HepG2 (cell line): ENCODE measurements around the gene LRRC51. TPM values are rescaled to one million over a fixed set of nuclear protein-coding genes. Genes with fewer than 3 reads are reported as not detected.

Source experiments
- ATAC-seq: fragments of 200-7000 bp; cut with Tn5 transposase; 3 replicates; pipeline ENCODE4 v1.9.1; 2020; ENCODE audit warnings: mild to moderate bottlenecking, moderate library complexity
- BruUV-seq: library from RNA; stranded (reverse); fragments of 400-500 nt; replicated peaks from 2 replicates; lab custom pipeline; 2021; lab: Mats Ljungman, UMichigan
- CTCF ChIA-PET: fragments of 300-600 bp; formaldehyde crosslinking; extraction: SDS; loops from one replicate; lab custom pipeline; 2021; ENCODE audit warnings: low total read pairs, inconsistent platforms, low intra/inter-chr PET ratio; lab: Yijun Ruan, JAX
- POLR2A ChIA-PET: fragments of 350-600 bp; sonication (Branson Sonifier 250); formaldehyde crosslinking; loops from one replicate; lab custom pipeline; 2020; ENCODE audit warnings: antibody characterized with exemption, inconsistent platforms; lab: Yijun Ruan, JAX
- DNase-seq: peaks from one replicate; pipeline ENCODE4 v3.0.0-alpha.2; 2015; ENCODE audit warnings: low spot score
- FAIRE-seq: peaks from 3 replicates; lab custom pipeline; 2011; peaks lifted over from hg19 to GRCh38; lab: Jason Lieb, UNC
- H2AFZ ChIP-seq: one replicate; pipeline ENCODE4 v1.6.1; 2011; ENCODE audit warnings: low read length, inconsistent platforms
- H3K27ac ChIP-seq: fragments of 300-600 bp; 3 replicates; pipeline ENCODE4 v1.8.0; 2011; ENCODE audit warnings: mixed run types, mild to moderate bottlenecking, mixed read lengths, low read length, inconsistent platforms; ENCODE audit not compliant: insufficient read depth; ENCODE audit errors: extremely low read length
- H3K27me3 ChIP-seq, 2 experiments: fragments of 200-600 bp in 1 of 2; 2 replicates in 1 of 2; 3 replicates in 1 of 2; pipeline versions ENCODE4 v1.6.0 to v1.8.0; 2011; ENCODE audit warnings: low read length in 2 of 2, mild to moderate bottlenecking in 2 of 2, moderate library complexity in 2 of 2, inconsistent platforms in 1 of 2; ENCODE audit not compliant: insufficient read depth in 2 of 2, control insufficient read depth in 1 of 2
- H3K36me3 ChIP-seq, 2 experiments: fragments of 200-600 bp in 1 of 2; replicated peaks in 1 of 2; 2 replicates in 1 of 2; 3 replicates in 1 of 2; pipeline versions ENCODE4 v1.5.1 to v1.8.0; 2011; ENCODE audit warnings: low read length in 2 of 2, inconsistent platforms in 1 of 2; ENCODE audit not compliant: insufficient read depth in 2 of 2, control insufficient read depth in 1 of 2
- H3K4me1 ChIP-seq: 2 replicates; pipeline ENCODE4 v1.5.1; 2012; ENCODE audit warnings: low read length, inconsistent platforms; ENCODE audit not compliant: insufficient read depth
- H3K4me2 ChIP-seq: 2 replicates; pipeline ENCODE4 v1.6.0; 2011; ENCODE audit warnings: low read depth, low read length, inconsistent platforms
- H3K4me3 ChIP-seq, 3 experiments: fragments of 200-600 bp in 1 of 3; sonication (generic), shearing (Covaris generic) in 1 of 3; replicated peaks in 1 of 3; 2 replicates each; pipeline ENCODE4 v1.5.1; 2011 to 2016; ENCODE audit warnings: low read length in 3 of 3, inconsistent platforms in 2 of 3, low read depth in 2 of 3, mild to moderate bottlenecking in 2 of 3, control low read depth in 1 of 3, mixed read lengths in 1 of 3; ENCODE audit not compliant: insufficient read depth in 1 of 3
- H3K79me2 ChIP-seq: one replicate; pipeline ENCODE4 v1.6.1; 2011; ENCODE audit warnings: low read length, inconsistent platforms; ENCODE audit not compliant: insufficient read depth
- H3K9ac ChIP-seq: 2 replicates; pipeline ENCODE4 v1.6.0; 2011; ENCODE audit warnings: mild to moderate bottlenecking, low read depth, low read length, inconsistent platforms; ENCODE audit not compliant: insufficient read depth
- H3K9me3 ChIP-seq: 2 replicates; pipeline ENCODE4 v1.5.1; 2012; ENCODE audit warnings: mild to moderate bottlenecking, low read length
- H4K20me1 ChIP-seq: 2 replicates; pipeline ENCODE4 v1.6.0; 2011; ENCODE audit warnings: inconsistent platforms, mild to moderate bottlenecking, low read length, moderate library complexity; ENCODE audit not compliant: insufficient read depth
- KDM1A ChIP-seq: IDR thresholded peaks from 2 replicates; pipeline ENCODE4 v1.6.1; 2016; ENCODE audit warnings: missing compliant biosample characterization
- KLF16 ChIP-seq, 2 experiments: sonication (generic) in 1 of 2; formaldehyde crosslinking in 1 of 2; IDR thresholded peaks; 2 replicates each; pipeline versions ENCODE4 v1.6.1 to v1.8.0; 2016 to 2023; ENCODE audit warnings: missing genetic modification reagents in 2 of 2, missing compliant biosample characterization in 1 of 2
- MIXL1 ChIP-seq: IDR thresholded peaks from 2 replicates; pipeline ENCODE4 v1.6.1; 2016
- MYNN ChIP-seq: sonication (generic); formaldehyde crosslinking; IDR thresholded peaks from 2 replicates; pipeline ENCODE4 v1.4.0; 2020; ENCODE audit warnings: mild to moderate bottlenecking, low read depth, missing genetic modification reagents
- REL ChIP-seq: sonication (generic); formaldehyde crosslinking; conservative IDR thresholded peaks from 2 replicates; pipeline ENCODE4 v1.8.0; 2022; ENCODE audit warnings: mild to moderate bottlenecking, missing genetic modification reagents, moderate library complexity
- SALL1 ChIP-seq: sonication (generic); formaldehyde crosslinking; IDR thresholded peaks from 2 replicates; pipeline ENCODE4 v1.8.0; 2022; ENCODE audit warnings: mild to moderate bottlenecking, missing genetic modification reagents
- SRY ChIP-seq: sonication (generic); formaldehyde crosslinking; IDR thresholded peaks from 2 replicates; pipeline ENCODE4 v1.8.0; 2022; ENCODE audit warnings: mild to moderate bottlenecking, missing genetic modification reagents
- ZFP90 ChIP-seq: sonication (generic); formaldehyde crosslinking; IDR thresholded peaks from 2 replicates; pipeline ENCODE4 v1.8.0; 2022; ENCODE audit warnings: missing genetic modification reagents, mild to moderate bottlenecking, inconsistent platforms, borderline replicate concordance
- ZMYM3 ChIP-seq: sonication (generic); formaldehyde crosslinking; IDR thresholded peaks from 2 replicates; pipeline ENCODE4 v1.5.1; 2020; ENCODE audit warnings: mild to moderate bottlenecking, missing genetic modification reagents
- ZNF337 ChIP-seq: sonication (generic); formaldehyde crosslinking; IDR thresholded peaks from 2 replicates; pipeline ENCODE4 v1.5.1; 2020; ENCODE audit warnings: missing genetic modification reagents, low read depth, mild to moderate bottlenecking, borderline replicate concordance
- ZNF446 ChIP-seq: sonication (generic); formaldehyde crosslinking; IDR thresholded peaks from 2 replicates; pipeline ENCODE4 v1.5.0; 2020; ENCODE audit warnings: mild to moderate bottlenecking, missing genetic modification reagents
- ZNF501 ChIP-seq: sonication (generic); formaldehyde crosslinking; IDR thresholded peaks from 2 replicates; pipeline ENCODE4 v1.5.1; 2020; ENCODE audit warnings: mild to moderate bottlenecking, moderate library complexity, missing genetic modification reagents
- ZNF629 ChIP-seq: sonication (generic); formaldehyde crosslinking; conservative IDR thresholded peaks from 2 replicates; pipeline ENCODE4 v1.5.0; 2020; ENCODE audit warnings: missing genetic modification reagents
- ZNF788 ChIP-seq: sonication (generic); formaldehyde crosslinking; IDR thresholded peaks from 2 replicates; pipeline ENCODE4 v1.5.0; 2020; ENCODE audit warnings: mild to moderate bottlenecking, missing genetic modification reagents, borderline replicate concordance
- WGBS: methylation state at CpG from one replicate; pipeline ENCODE4 v1.1.6; 2017; ENCODE audit warnings: low lambda C conversion rate; 5-methylcytosine and 5-hydroxymethylcytosine counted together
- in situ Hi-C: cut with HindIII; loops from 2 replicates; pipeline ENCODE4 v1.10.0; 2017; ENCODE audit warnings: low pct_unique_long_range_greater_than_20kb; ENCODE audit not compliant: extremely low pct_ligation_motif_present
- intact Hi-C: fragments of 100-400 bp; cut with micrococcal nuclease; formaldehyde crosslinking; loops from one replicate; pipeline ENCODE4 v1.10.0; 2022; ENCODE audit not compliant: unreplicated experiment
- polyA plus RNA-seq, 8 experiments: library from polyadenylated mRNA; depleted of rRNA in 3 of 8; stranded (reverse) in 7 of 8; unstranded in 1 of 8; fragments of >200 nt; fragmentation: Illumina TruSeq in 4 of 8; extraction: Trizol in 4 of 8; gene quantifications; 2 replicates each; pipeline versions ENCODE4 v1.2.1 to v1.2.3, GENCODE V29; 2011 to 2016; ENCODE audit warnings: low read depth in 4 of 8, missing spikeins in 1 of 8, mixed read lengths in 1 of 8; ENCODE audit not compliant: insufficient read depth in 1 of 8
- total RNA-seq, 5 experiments: library from RNA; depleted of rRNA; stranded (reverse); fragments of >200 nt; fragmentation: Illumina TruSeq; extraction: Trizol; gene quantifications; 2 replicates each; pipeline ENCODE4 v1.2.3, GENCODE V29; 2016; ENCODE audit warnings: low read depth in 1 of 5
- TF ChIP-seq, protein P1 (sequence below): sonication (generic); formaldehyde crosslinking; IDR thresholded peaks from 2 replicates; pipeline ENCODE4 v1.5.1; 2020; ENCODE audit warnings: mild to moderate bottlenecking, missing genetic modification reagents
- TF ChIP-seq, protein P2 (sequence below): sonication (generic); formaldehyde crosslinking; IDR thresholded peaks from 2 replicates; pipeline ENCODE4 v1.4.0; 2020; ENCODE audit warnings: mild to moderate bottlenecking, low read depth, missing genetic modification reagents
- TF ChIP-seq, protein P3 (sequence below): sonication (generic); formaldehyde crosslinking; IDR thresholded peaks from 2 replicates; pipeline ENCODE4 v1.5.0; 2020; ENCODE audit warnings: mild to moderate bottlenecking, missing genetic modification reagents

The LRRC51 gene
- total and polyA plus RNA-seq, 2 of the 13 experiments (the other 11 are each of a cell fraction or from before 2014, with no cell fraction given): 5.3 to 6.0 TPM

DNA sequence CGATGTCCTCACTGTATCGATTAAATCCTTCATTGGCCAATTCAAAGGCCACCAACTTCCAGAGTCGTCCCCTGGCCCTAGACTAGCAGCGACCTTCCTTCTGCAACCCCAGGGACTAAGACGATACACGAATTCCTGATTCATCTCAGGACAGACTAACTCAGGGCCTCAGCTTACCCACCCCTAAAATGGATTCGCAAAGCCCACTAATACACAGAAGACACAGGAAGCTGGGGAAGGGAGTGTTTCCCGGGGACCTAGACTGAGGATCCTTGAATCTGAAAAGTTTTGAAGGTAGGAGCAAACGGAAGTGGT is 21.9 kb downstream of the LRRC51 start:
- intact Hi-C loops: loop anchor here (2.0 kb wide), 1 partner anchor 22 kb away; the partner anchor contains the start of genes LRRC51 and NUMA1
- peak overlapping the region; percentile 82 for H3K27ac ChIP-seq
- peak overlapping the region; percentile 97 for H3K9ac ChIP-seq
- ChIA-PET POLR2A (interaction anchor here (1.3 to 2.4 kb wide), 4 partner anchors 10 to 154 kb away, joined by 4 to 13 read pairs (median 6); partner anchors contain the start of gene ANAPC15), CTCF (no interaction called here)
- BruUV-seq: no TSS peak
- WGBS: 0% methylated on average over 9 of the region's 9 CpGs
- no peaks in the 10 kb centered on the region; a peak in 1 of 5 replicates for H3K27me3 ChIP-seq
- no peaks in the 10 kb centered on the region for H4K20me1 ChIP-seq
- FAIRE-seq: no peak
- H3K4me2 ChIP-seq: peak overlapping the region; percentile 93
- DNase-seq: no peak
- in situ Hi-C loops: no loop called here
- no peaks in the 10 kb centered on the region for H3K9me3 ChIP-seq
- H3K4me1 ChIP-seq: peaks cover 39% of the 10 kb centered on the region
- peaks cover 31% of the 10 kb centered on the region for H3K79me2 ChIP-seq
- peaks cover 13 to 25% of the 10 kb centered on the region in 2 experiments; a peak in 3 of 5 replicates for H3K36me3 ChIP-seq
- no peak for ATAC-seq
- no peak overlapping the region for H2AFZ ChIP-seq
- peak overlapping the region; percentile 79 to 85 (median 82) for H3K4me3 ChIP-seq
- TF ChIP-seq MIXL1: 0 out of 2 replicates have a peak, but pooled peaks have one; percentile 5
- 0 out of 2 replicates have a peak, but pooled peaks have one; percentile 15 for TF ChIP-seq REL (CRISPR knock-in tag)
- 0 out of 2 replicates have a peak, but pooled peaks have one; percentile 9 for TF ChIP-seq SALL1
- TF ChIP-seq ZNF446 (CRISPR knock-in tag): no peak
- TF ChIP-seq SRY: peak; percentile 7; the same call in 1 of the 2 replicates
- TF ChIP-seq ZNF501 (CRISPR knock-in tag): peak; percentile 33; the same call in 1 of the 2 replicates
- TF ChIP-seq KLF16 (CRISPR knock-in tag; IDR thresholded peaks at IDR 0.05): 0 out of 4 replicates have a peak, but pooled peaks of 1 of the 2 experiments have one; percentile 6
- TF ChIP-seq ZMYM3 (CRISPR knock-in tag): peak; percentile 79
- 0 out of 2 replicates have a peak, but pooled peaks have one; percentile 14 for TF ChIP-seq ZFP90
- peak; percentile 97 for TF ChIP-seq ZNF629 (CRISPR knock-in tag)
- TF ChIP-seq ZNF788 (CRISPR knock-in tag): no peak
- TF ChIP-seq ZNF337 (CRISPR knock-in tag): 0 out of 2 replicates have a peak, but pooled peaks have one; percentile 19
- TF ChIP-seq, protein P1, sequence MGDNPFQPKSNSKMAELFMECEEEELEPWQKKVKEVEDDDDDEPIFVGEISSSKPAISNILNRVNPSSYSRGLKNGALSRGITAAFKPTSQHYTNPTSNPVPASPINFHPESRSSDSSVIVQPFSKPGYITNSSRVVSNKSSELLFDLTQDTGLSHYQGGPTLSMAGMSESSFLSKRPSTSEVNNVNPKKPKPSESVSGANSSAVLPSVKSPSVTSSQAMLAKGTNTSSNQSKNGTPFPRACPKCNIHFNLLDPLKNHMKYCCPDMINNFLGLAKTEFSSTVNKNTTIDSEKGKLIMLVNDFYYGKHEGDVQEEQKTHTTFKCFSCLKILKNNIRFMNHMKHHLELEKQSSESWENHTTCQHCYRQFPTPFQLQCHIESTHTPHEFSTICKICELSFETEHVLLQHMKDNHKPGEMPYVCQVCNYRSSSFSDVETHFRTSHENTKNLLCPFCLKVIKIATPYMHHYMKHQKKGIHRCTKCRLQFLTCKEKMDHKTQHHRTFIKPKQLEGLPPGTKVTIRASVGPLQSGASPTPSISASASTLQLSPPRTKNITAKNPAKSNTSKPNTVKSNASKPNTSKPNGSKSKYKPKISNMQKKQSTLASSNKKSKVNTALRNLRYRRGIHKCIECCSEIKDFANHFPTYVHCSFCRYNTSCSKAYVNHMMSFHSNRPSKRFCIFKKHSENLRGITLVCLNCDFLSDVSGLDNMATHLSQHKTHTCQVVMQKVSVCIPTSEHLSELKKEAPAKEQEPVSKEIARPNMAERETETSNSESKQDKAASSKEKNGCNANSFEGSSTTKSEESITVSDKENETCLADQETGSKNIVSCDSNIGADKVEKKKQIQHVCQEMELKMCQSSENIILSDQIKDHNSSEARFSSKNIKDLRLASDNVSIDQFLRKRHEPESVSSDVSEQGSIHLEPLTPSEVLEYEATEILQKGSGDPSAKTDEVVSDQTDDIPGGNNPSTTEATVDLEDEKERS (CRISPR knock-in tag): peak; percentile 1; the same call in 1 of the 2 replicates
- TF ChIP-seq KDM1A (CRISPR knock-in tag): peak; percentile 51; the same call in 1 of the 2 replicates
- TF ChIP-seq, protein P2, sequence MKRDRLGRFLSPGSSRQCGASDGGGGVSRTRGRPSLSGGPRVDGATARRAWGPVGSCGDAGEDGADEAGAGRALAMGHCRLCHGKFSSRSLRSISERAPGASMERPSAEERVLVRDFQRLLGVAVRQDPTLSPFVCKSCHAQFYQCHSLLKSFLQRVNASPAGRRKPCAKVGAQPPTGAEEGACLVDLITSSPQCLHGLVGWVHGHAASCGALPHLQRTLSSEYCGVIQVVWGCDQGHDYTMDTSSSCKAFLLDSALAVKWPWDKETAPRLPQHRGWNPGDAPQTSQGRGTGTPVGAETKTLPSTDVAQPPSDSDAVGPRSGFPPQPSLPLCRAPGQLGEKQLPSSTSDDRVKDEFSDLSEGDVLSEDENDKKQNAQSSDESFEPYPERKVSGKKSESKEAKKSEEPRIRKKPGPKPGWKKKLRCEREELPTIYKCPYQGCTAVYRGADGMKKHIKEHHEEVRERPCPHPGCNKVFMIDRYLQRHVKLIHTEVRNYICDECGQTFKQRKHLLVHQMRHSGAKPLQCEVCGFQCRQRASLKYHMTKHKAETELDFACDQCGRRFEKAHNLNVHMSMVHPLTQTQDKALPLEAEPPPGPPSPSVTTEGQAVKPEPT: 0 out of 2 replicates have a peak, but pooled peaks have one; percentile 8
- TF ChIP-seq, protein P3, sequence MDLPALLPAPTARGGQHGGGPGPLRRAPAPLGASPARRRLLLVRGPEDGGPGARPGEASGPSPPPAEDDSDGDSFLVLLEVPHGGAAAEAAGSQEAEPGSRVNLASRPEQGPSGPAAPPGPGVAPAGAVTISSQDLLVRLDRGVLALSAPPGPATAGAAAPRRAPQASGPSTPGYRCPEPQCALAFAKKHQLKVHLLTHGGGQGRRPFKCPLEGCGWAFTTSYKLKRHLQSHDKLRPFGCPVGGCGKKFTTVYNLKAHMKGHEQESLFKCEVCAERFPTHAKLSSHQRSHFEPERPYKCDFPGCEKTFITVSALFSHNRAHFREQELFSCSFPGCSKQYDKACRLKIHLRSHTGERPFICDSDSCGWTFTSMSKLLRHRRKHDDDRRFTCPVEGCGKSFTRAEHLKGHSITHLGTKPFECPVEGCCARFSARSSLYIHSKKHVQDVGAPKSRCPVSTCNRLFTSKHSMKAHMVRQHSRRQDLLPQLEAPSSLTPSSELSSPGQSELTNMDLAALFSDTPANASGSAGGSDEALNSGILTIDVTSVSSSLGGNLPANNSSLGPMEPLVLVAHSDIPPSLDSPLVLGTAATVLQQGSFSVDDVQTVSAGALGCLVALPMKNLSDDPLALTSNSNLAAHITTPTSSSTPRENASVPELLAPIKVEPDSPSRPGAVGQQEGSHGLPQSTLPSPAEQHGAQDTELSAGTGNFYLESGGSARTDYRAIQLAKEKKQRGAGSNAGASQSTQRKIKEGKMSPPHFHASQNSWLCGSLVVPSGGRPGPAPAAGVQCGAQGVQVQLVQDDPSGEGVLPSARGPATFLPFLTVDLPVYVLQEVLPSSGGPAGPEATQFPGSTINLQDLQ (CRISPR knock-in tag): no peak
- TF ChIP-seq MYNN: 0 out of 2 replicates have a peak, but pooled peaks have one; percentile 9
